GM23248 (cell line): ENCODE data around the gene DGKG.

Source experiments
- EZH2 ChIP-seq: fragments of 200-600 bp; sonication (generic); IDR thresholded peaks from 2 replicates; pipeline ENCODE4 v1.6.1; 2018; ENCODE audit warnings: antibody characterized with exemption, mild to moderate bottlenecking; ENCODE audit not compliant: insufficient read depth, poor library complexity, severe bottlenecking
- EZH2phosphoT487 ChIP-seq: fragments of 200-600 bp; sonication (generic); IDR thresholded peaks from 2 replicates; pipeline ENCODE4 v1.6.1; 2018; ENCODE audit warnings: antibody characterized with exemption, moderate library complexity, mild to moderate bottlenecking, low read depth; ENCODE audit not compliant: insufficient read depth

DNA sequence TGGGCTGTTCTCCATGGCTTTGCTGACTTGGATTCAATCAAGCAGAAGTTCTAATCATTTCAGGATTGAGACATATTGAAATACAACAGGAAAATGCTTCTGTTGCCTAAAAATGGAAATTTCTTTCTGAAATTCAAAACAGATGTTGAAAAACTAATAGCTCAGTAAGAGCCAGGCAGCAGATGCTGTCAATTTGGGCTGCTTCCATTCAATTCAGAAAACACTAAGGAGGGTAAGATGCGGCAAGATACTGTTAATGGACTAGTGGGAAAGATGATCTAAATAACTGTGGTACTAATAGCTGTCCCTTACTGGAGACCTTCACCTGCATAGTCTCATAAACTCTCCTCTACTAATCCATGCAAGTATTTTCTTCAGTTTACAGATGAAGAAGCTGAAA, 53.5 kb downstream of the DGKG start:
- TF ChIP-seq EZH2phosphoT487, result no peak
- no peak for TF ChIP-seq EZH2
